Measurements from ENCODE around the gene CFL1. TPM values are rescaled to one million over a fixed set of nuclear protein-coding genes. Genes with fewer than 3 reads are reported as not detected.

Gene CFL1
- total and polyA plus RNA-seq, 2 experiments from 2014 or later, result 974 to 2,660 TPM

- Histone ChIP-seq H3K9me3 (ENCODE audit: low read depth) (no peaks in the 10 kb centered on the region), H3K4me1 (ENCODE audit: low read depth) (no peaks in the 10 kb centered on the region), H3K36me3 (no peaks in the 10 kb centered on the region), H3K4me3 (peak within 1 kb of the TSS; percentile 35), H3K27me3 (peaks cover 87% of the 10 kb centered on the region), H3K27ac (no peak within 1 kb of the TSS)
- peak; percentile 78 to 96 for DNase-seq (ENCODE audit: low read depth in 1 of 2, low spot score in 1 of 2)
- no peak for TF ChIP-seq CTCF (IDR thresholded peaks at IDR 0.05; ENCODE audit: low read depth, low read length)
These were observed 42.3 kb upstream of the CFL1 start, which contains the start of gene FOSL1 for GRCh38 chr11:65900125-65900898. Gene FOSL1 (minus strand): TSS chr11:65900388. CDS start chr11:65900339, 49 bp downstream.

- peak overlapping the region; percentile 35 for H3K4me3 ChIP-seq
- H3K36me3 ChIP-seq, result no peaks in the 10 kb centered on the region
- DNase-seq (ENCODE audit: low read depth in 1 of 2, low spot score in 1 of 2), result peak; percentile 18 to 75
- no peak overlapping the region for H3K27ac ChIP-seq
- no peaks in the 10 kb centered on the region for H3K9me3 ChIP-seq (ENCODE audit: low read depth)
- no peaks in the 10 kb centered on the region for H3K4me1 ChIP-seq (ENCODE audit: low read depth)
- peaks cover 85% of the 10 kb centered on the region for H3K27me3 ChIP-seq
- no peak for TF ChIP-seq CTCF (IDR thresholded peaks at IDR 0.05; ENCODE audit: low read depth, low read length)
These were observed 41.6 kb upstream of the CFL1 start for GRCh38 chr11:65899356-65900124.

- TF ChIP-seq CTCF (IDR thresholded peaks at IDR 0.05; ENCODE audit: low read depth, low read length), result no peak
- DNase-seq (ENCODE audit: low read depth in 1 of 2, low spot score in 1 of 2), result no peak
- Histone ChIP-seq H3K4me3 (no peak overlapping the region), H3K27ac (no peak overlapping the region), H3K27me3 (peaks cover 83% of the 10 kb centered on the region), H3K4me1 (ENCODE audit: low read depth) (no peaks in the 10 kb centered on the region), H3K9me3 (ENCODE audit: low read depth) (no peaks in the 10 kb centered on the region), H3K36me3 (no peaks in the 10 kb centered on the region)
These were observed 40.8 kb upstream of the CFL1 start for GRCh38 chr11:65898656-65899355.

- no peak for DNase-seq (ENCODE audit: low read depth in 1 of 2, low spot score in 1 of 2)
- Histone ChIP-seq H3K27ac (no peak overlapping the region), H3K9me3 (ENCODE audit: low read depth) (no peaks in the 10 kb centered on the region), H3K4me3 (no peak overlapping the region), H3K36me3 (no peaks in the 10 kb centered on the region), H3K27me3 (peaks cover 67% of the 10 kb centered on the region), H3K4me1 (ENCODE audit: low read depth) (peaks cover 10% of the 10 kb centered on the region)
- TF ChIP-seq CTCF (IDR thresholded peaks at IDR 0.05; ENCODE audit: low read depth, low read length), result no peak
These were observed 39.1 kb upstream of the CFL1 start for GRCh38 chr11:65897020-65897471.

Data from cardiac muscle cell (in vitro differentiated cells and primary cell).